HG02943 (cell line): ENCODE results near the gene SLC6A12.

Experiments
- ATAC-seq: cut with Tn5 transposase; IDR thresholded peaks from one replicate; pipeline ENCODE4 v1.9.1; 2021; ENCODE audit warnings: mild to moderate bottlenecking, low read depth, moderate library complexity; ENCODE audit not compliant: unreplicated experiment

The SLC6A12 gene

DNA sequence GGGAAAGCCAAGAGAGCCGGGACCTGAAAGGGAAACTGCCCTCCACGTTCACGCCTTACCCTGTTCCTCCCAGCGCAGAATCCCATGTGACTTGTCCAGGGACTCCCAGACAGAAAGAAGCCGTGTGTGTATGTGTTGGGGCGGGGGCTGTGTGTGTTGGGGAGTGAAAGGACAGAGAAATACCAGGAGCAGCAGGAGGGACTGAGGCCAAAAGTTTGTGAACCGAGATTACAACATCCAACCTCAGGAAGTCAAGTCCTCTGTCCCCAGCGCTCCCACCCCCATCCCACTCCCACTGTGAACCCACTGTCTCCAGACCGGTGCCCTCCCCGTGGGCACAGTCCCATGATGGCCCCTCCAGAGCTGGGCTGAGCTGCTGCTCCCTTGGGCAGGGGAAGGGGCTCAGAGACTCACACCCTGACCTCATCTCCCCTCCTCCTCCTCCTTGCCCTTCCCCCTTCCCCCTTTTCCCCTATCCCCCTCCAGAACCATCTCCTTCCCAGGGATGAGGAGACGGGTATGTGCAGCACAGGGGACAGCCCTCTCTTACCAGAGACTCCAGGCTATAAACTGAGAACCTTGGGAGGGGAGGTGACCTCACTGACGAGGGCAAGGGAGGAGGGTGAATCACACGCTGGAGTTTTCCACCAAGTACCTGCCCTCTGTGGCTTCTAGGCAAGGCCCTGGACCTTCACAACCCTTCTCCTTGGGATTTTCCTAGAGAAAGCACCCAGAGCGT lies at the start of gene SLC6A12:
Gene SLC6A12 (minus strand): TSS at position 155 of the 739 bp plus-strand sequence. CDS start 4,171 bp downstream, outside the sequence.
- no peak for ATAC-seq

DNA sequence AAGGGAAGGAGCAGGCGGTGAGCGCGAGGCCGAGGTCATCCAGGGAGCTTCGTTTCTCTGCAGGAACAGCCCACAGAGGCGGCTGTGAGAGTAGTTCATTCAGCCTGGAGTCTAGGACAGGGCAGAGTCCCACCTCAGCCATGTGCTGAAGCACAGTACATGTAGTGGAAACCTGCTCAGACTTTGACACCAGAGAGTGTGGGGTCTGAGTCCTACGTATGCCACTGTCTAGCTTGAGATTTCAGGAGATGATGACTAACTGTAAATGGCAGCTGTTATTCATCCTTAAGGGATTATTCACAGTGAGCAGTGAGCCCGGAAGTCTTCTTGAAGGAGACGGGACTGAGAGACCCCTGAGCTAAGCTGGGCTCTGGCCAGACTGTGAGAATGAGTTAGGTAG lies 49.6 kb upstream of the SLC6A12 start:
- ATAC-seq = no peak

DNA sequence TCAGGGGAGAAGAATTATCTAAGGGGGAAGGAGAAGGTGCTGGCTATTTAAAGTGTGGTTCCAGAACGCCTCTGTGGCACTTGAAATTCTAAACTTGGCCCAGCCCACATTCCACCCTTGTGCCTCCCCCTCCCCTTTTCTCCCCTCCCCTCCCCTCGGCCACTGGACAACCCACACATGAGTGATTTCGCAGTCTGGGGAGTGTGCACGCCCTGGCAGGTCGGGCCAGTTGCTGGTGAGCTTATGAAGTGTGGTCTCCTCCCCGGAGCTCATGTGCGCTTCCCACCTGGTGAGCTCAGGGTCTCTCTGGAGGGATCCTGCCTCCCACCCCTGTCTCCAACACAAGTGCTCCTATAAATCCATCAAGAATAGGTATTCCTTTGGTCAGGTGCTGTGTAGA lies 48.9 kb upstream of the SLC6A12 start, which contains the start of gene SLC6A13:
Gene SLC6A13 (minus strand): TSS at position 20 of the 400 bp plus-strand sequence. CDS start 2,784 bp downstream, outside the sequence.
- ATAC-seq = no peak

DNA sequence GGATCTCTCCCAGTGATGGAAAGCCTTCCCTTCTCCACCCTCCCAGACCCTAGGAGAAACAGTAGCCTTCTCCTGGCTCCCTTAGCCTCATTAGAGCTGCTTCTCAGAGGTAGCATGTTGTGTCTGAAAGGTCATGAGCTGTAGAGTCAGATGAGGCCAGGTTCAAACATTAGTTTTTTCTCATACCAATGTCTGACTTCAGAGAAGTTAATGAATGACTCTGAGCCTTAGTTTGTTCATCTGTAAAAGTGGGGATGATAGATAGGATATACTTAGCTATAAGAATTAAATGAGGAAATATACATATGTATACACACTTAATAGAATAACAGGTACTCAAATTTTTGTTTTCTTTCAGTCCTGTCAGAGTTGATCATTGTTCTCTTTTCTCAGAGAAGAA lies 48.2 kb upstream of the SLC6A12 start:
- no peak for ATAC-seq

DNA sequence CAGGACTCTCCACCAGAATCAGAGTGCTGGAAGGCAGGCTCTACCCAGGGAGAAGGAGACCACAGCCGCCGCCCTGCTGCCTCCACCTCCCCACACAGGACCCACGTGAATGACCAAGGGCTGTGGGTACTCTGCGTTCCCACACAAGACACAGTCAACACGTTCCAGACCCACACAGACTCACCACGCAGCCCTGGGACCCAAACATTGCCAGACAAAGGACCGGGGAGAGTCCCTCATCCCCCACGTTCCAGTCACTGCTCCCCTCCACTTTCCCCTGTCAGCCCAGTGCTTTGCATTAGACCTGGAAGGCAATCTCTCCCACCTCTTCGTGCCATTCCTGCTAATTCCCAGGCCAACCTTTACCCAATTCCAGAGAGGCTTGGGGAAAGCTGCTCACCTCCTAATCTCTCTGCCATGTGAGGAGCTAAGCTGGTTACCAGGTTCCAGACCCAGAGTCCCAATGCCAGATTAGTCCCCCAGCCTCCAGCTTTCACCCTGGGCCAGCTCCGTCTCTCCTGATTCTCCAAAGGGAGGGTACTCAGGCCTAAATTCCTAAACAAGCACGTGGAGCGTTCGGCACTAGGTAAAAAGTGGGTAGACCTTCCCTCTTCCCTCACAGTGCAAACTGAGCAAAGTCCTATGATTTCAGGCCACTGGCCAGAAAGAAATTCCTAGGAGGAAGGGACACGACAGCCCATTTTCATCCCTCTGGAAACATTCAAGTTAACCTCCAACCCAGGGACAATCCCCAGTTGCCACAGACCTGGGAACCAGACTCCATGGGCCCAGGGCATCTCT lies 43.8 kb upstream of the SLC6A12 start:
- ATAC-seq = no peak

DNA sequence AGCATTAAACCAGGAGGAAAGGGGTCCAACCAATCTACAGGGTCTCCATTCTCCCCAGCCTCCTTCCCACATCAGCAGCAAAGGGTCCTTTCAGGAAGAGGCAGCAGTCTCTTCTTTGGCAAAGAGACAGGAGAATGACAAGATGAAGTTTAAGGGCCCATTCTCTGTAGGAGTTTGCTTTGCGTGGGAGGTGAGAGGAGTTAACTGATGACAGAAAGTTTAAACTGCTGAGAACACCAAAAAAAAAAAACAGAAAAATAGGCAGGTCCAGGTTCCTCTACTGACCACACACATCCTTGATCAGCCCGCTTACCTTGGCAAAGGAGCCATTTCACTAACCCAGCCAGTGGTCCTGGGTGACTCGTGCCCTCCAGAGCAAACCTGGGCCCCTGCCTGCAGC lies 43.0 kb upstream of the SLC6A12 start:
- no peak for ATAC-seq

DNA sequence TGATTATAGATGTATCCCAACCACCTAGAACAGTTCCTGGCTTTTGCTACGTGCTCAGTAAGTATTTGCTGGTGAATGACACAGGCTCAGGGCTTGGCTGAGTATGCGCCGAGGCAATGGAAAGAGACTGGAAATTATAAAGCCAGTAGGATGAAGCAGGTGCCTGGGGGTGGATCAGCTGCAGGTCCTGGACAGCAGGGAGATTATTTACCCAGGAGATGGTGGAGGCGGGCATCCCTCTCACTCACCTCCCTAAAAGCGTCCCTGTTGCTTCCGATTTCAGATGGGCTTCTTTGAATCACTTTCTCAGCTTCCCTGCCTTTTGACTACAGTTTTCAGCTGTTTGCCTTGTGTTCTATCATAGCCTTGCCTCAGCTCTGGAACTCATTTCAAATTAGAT lies 42.3 kb upstream of the SLC6A12 start:
- no peak for ATAC-seq

DNA sequence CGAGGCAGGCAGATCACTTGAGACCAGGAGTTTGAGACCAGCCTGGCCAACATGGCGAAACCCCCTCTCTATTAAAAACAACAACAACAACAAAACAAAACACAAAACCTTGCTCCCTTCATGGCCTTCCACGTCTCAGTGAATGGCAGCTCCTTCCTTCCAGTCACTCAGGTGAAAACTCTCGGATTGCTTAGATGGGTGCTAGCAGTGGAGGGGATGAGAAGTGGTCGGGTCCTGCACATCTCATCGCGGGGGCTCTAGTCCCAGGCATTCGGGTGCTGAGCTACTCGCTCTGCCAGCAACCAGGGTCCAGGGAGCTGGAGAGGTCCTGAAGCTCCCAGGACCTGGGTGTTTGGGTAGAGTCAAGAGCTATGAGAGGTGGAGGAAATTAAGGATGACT lies 41.0 kb upstream of the SLC6A12 start:
- no peak for ATAC-seq

DNA sequence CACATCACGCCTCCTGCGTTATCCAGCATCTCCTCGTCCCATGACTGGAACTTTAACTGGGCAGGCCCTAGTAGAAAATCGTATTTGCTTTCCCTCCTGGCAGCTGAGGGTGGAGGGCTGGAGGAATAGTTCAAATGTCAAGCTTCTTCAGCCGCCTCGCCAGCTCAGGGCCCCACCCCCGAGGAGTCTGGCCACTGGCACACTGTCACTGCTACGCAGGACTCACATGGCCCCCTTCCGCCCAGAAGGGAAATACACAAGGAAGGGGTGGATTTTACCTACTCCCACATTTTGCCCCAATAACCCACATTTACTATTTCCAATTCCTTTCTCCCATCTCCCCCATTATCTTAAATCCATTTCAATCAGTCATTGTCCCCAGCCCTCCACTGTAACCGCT lies 40.1 kb upstream of the SLC6A12 start:
- no peak for ATAC-seq

DNA sequence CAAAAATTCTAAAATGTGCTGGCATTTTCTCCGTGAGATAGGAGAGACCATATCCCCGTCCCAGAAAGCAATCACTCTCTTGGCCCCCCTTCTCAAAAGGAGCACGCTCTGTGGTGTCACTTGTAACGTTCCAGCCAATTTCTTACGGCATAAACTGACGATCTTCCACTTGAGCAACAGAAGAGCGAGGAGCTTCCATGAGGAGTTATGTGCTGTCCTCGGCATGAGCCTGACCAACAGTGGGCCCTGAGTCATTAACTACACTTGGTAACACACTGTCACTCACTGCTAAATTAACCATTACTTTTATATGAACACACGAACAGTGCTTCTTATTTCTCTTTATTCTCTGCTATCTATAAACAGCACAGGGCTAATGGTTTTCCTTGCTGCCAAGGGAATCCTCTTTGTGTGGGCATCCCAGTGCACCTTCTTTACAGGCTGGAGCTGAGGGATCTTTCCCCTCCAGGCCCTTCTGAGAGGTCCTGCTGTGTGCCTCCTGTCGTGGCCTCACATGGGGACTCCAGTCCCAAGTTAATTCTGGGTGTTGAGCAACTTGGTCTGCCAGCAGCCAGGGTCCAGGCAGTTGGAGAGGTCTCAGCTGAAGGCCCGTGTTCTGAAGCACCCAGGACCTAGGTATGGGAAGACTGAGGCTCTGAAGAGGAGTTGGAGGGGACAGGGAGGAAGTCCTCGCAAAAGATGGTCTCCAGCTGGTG lies 39.3 kb upstream of the SLC6A12 start:
- ATAC-seq = no peak

DNA sequence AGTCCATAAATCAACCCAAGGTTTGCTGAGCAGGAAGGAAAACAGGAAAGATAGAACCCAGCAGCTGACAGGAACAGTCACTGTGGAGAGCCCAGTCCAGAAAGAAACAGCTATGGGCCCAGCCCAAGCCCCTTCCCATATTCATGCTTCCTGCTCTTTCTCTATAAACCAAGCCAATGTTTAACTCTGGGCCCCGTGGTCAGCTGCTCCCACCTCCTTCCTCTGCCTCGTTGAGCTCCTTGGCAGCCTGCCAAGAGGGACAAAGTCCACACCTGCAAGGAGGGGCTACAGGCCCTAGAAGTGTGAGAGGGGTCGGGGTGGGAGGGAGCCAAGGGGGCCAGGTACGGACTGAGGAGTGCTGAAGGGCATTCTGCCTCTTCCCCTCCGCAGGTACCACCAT lies 38.7 kb upstream of the SLC6A12 start:
- no peak for ATAC-seq

DNA sequence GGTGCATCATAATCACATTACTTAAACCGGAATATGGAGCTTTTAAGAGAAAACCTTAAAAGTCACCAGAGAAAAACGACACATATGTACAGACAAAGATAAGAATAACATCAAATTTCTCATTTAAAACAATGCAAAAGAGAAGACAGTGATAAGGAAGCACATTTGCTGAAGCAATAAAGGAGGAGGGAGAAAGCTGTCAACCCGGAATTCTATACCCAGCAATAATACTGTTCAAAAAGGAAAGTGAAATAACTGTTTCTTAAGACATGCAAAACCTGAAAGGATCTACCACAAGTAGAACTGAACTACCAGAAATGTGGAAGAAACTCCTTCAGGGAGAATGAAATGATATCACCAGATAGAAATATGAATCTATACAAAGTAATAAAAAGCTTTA lies 33.3 kb upstream of the SLC6A12 start:
- no peak for ATAC-seq

DNA sequence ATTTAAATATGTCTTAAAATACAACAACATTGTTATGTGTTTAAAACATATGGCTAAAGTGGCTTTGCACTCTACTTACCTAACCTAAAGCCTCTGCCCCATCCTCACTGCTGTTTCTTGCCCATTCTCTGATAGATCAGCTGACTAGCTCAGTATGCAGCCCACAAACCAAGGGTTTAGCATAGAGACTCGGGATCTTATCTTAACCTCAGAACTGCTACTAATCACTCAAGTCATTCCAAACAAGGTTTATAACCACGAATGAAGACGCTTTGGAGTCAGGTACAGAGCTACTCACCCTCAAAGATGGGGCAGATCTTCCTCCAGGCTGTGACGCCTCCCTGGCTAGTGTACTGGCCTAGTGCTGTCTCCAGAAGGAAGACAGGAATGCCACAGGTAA lies 29.4 kb upstream of the SLC6A12 start:
- ATAC-seq = no peak

DNA sequence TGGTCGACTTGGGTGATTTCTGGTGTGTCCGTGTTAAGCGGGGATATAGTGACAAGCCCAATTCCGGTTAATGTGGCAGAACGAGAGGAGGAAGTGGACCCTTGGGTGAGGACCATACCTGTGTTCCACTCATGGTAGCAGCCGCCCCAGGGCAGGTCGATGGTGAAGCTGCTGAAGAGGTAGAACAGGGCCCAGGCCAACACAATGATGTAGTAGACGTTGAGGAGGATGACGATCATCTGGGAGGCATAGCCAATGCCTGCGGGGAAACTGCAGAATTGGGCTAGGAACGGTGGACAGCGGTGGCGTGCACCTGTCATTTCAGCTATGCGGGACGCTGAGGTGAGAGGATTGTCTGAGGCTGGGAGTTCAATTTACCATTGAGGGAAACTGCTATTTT lies 28.5 kb upstream of the SLC6A12 start:
- ATAC-seq = no peak

DNA sequence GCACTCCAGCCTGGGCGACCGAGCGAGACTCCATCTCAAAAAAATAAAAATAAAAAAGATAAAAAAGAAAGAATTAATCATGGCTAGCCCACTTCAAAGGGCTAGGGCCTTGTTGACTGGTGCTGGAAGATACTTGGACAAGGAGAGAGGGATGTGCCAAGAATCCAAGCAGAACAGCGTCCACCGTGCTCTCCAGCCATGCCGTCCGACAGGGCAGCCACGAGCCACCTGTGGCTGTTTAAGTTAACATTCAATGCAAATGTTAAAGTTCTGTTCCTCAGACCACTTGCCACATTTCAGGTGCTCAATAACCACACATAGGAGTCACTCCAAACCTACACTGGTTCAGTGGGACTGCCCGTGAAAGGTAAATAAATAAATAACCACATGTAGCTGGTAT lies 27.3 kb upstream of the SLC6A12 start:
- ATAC-seq = no peak

DNA sequence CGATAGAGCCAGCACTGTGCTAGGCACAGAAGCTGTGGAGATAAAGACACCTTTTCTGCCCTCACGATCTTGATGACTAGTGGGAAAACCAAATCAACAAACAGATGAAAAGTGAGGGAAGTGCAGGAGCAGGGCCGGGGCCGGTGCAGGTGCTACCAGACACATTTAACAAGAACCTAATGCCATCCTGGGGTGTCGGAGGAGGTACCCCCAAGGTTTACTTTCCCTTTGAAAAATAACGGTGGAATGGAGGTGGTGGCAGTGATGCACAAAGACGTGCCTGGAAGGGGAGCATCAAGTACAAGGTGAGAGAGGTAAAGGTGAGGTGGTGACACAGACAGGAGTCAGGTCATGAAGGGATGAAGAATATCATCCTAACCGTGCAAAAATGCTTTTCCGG lies 26.6 kb upstream of the SLC6A12 start:
- ATAC-seq = no peak

DNA sequence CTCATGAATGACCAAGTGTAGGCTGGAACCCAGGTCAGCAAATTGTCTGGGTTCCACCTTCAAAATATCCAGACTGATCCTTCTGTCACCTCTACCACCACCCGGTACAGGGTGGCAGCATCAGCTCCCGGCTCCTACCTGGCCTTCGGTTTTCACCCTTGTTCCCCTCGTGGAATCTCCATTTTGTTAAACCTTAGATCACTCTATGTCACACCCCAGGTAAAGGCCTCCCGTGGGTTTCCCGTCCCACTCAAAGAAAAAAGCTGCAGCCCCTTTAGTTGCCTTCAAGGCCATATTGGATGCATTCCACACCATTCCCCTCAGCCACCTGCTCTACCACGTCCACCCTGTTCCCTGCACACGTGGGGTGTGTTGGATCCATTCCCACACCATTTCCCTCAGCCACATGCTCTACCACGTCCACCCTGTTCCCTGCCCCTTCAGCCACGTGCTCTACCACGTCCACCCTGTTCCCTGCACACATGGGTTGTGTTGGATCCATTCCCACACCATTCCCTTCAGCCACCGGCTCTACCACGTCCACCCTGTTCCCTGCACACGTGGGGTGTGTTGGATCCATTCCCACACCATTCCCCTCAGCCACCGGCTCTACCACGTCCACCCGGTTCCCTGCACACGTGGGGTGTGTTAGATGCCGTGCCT lies 24.9 kb upstream of the SLC6A12 start:
- no peak for ATAC-seq

DNA sequence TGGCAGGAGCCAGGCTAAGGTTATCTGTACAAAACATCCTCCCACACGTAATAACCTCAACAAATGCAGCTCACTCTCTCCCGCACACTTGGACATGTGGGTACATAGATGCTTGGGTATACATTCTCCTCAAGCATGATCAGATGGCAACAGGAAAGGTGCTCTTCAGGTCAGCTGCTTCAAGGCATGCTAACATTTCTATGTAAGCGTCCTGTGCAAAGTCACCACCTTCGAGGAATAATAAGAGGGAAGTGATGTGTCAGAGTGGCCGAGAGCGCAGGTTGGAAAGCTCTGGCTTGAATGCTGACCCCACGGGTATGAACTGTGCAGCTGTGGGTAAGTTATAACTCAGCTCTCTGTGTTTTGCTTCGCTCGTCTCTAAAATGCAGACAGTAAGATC lies 24.2 kb upstream of the SLC6A12 start:
- no peak for ATAC-seq

DNA sequence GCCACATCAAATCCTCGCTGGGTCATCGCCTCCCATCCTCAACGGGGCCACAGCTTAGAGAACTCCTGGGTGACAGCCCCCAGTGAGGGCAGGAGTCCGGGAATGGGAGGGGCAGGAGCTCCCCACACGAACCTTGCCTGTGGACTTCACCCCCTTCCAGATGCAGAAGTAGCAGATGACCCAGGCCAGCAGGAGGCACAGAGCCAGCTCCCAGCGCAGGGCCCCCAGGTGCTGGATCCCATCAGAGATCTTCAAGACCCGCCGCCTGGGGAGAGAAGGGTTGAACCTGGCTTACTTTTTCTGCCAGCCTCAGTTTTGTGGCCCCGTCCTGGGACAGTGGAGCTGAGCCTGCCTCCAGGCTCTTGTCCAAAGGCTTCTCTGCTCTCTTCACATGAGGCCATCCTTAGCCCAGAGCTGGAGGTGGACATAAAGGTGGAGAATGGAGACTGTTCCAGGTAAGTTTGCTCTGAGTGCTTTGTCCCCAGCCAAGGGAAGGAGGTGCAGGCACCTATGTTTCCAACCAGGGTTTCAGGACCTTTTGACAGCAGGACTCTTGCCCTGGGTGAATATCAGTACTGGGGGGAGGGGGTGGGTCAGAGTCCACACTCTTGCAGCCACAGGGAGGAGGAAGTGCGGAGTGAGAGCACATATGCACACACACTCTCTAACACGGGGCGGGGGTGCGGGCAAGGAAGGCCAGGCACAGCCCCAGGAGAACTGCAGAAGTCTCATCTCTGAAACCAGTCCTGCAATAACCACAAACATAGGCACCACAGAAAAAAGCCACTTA lies 23.3 kb upstream of the SLC6A12 start:
- no peak for ATAC-seq

DNA sequence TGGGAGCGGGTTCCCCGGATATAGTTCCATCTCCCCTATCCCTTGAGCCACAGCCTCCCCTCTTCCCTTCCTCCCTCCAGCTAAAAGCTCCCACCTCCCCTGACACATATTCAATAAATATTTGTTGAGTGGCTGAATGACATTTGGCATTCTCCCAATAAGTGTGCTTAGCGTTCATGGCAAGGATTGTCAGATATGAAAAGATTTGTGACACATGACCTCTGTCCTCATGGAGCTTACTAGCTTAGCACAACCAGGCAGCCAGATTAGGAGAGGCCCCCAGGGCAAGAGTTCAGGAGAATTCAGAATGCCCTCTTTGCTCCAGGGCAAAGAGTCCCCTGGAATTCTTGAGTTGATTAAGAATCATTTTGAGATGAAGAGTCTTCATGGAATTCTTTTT lies 22.5 kb upstream of the SLC6A12 start:
- ATAC-seq = no peak
